Gastroesophageal sphincter (tissue), 4 donors: ENCODE measurements around the gene PRKAG2. TPM values are rescaled to one million over a fixed set of nuclear protein-coding genes. Genes with fewer than 3 reads are reported as not detected.

ENCODE experiments used
- ATAC-seq: fragments of 150-250 bp; one replicate; pipeline ENCODE4 v1.9.1; 2016; ENCODE audit warnings: mild to moderate bottlenecking, moderate library complexity
- H3K27ac ChIP-seq, 4 donors: fragments of 200-600 bp; sonication (generic) in 3 of 4; 1 replicate in 3 of 4; 2 replicates in 1 of 4; pipeline ENCODE4 v1.5.1; 2016 to 2019
- H3K27me3 ChIP-seq: fragments of 200-600 bp; sonication (generic); one replicate; pipeline ENCODE4 v1.5.1; 2019
- H3K36me3 ChIP-seq, 2 donors: fragments of 200-600 bp; sonication (generic); one replicate each; pipeline ENCODE4 v1.5.1; 2019; ENCODE audit warnings: control low read depth in 1 of 2
- H3K4me1 ChIP-seq, 3 donors: fragments of 200-600 bp; sonication (generic); 1 replicate in 2 of 3; 2 replicates in 1 of 3; pipeline ENCODE4 v1.5.1; 2016 to 2019; ENCODE audit warnings: control low read depth in 2 of 3
- H3K4me3 ChIP-seq, 2 donors: fragments of 200-600 bp; sonication (generic); one replicate each; pipeline ENCODE4 v1.5.1; 2019; ENCODE audit warnings: mild to moderate bottlenecking in 1 of 2, moderate library complexity in 1 of 2
- H3K9me3 ChIP-seq, 3 donors: fragments of 200-600 bp; sonication (generic); one replicate each; pipeline ENCODE4 v1.5.1; 2017 to 2019; ENCODE audit warnings: control low read depth in 2 of 3
- CTCF ChIP-seq, 4 experiments: fragments of 200-600 bp in 2 of 4; fragments of 450-650 bp in 2 of 4; sonication (generic) in 1 of 4; IDR thresholded peaks; one replicate each; pipeline ENCODE4 v1.5.1; 2017 to 2019; ENCODE audit warnings: antibody characterized with exemption in 4 of 4, mild to moderate bottlenecking in 2 of 4, moderate library complexity in 2 of 4
- EP300 ChIP-seq: sonication (generic); formaldehyde crosslinking; IDR thresholded peaks from one replicate; pipeline ENCODE4 v1.6.1; 2017; ENCODE audit warnings: antibody characterized with exemption, mild to moderate bottlenecking
- POLR2A ChIP-seq, 2 donors: fragments of 450-650 bp; IDR thresholded peaks; one replicate each; pipeline ENCODE4 v1.6.1; 2017; ENCODE audit warnings: antibody characterized with exemption in 2 of 2, mild to moderate bottlenecking in 2 of 2, moderate library complexity in 1 of 2
- POLR2AphosphoS5 ChIP-seq: sonication (generic); formaldehyde crosslinking; IDR thresholded peaks from one replicate; pipeline ENCODE4 v1.6.1; 2017; ENCODE audit warnings: antibody characterized with exemption
- WGBS, 2 donors: methylation state at CpG; one replicate each; pipeline ENCODE4 v1.1.5; 2018; ENCODE audit warnings: low coverage in 1 of 2; 5-methylcytosine and 5-hydroxymethylcytosine counted together
- total RNA-seq, 4 donors: library from RNA; depleted of rRNA; stranded (reverse); fragments of >200 nt; gene quantifications; one replicate each; pipeline ENCODE4 v1.1.0, GENCODE V29; 2016

Gene PRKAG2
- total RNA-seq, 4 donors from 2014 or later, result 48.9 to 89.0 (median 75.7) TPM

- H3K4me3 ChIP-seq, result no peak overlapping the region
- TF ChIP-seq CTCF (IDR thresholded peaks at IDR 0.05) (no peak), EP300 (no peak), POLR2AphosphoS5 (no peak), POLR2A (IDR thresholded peaks at IDR 0.05) (no peak)
- no peaks in the 10 kb centered on the region for H3K36me3 ChIP-seq
- WGBS, 2 donors, result 61% methylated on average over 13 of the region's 33 CpGs; no CpG with 5 or more reads in 1 of the 2 donors
- H3K9me3 ChIP-seq, result no peaks in the 10 kb centered on the region
- no peak for ATAC-seq
- H3K4me1 ChIP-seq, result peaks cover 0 to 20% (median 0%) of the 10 kb centered on the region in 3 donors
- no peak overlapping the region for H3K27ac ChIP-seq
- H3K27me3 ChIP-seq, result no peaks in the 10 kb centered on the region
Measured at GRCh38 chr7:151744656-151745638, 132.0 kb downstream of the PRKAG2 start.

- Histone ChIP-seq H3K4me1 (peaks cover 0 to 20% (median 0%) of the 10 kb centered on the region in 3 donors), H3K9me3 (no peaks in the 10 kb centered on the region), H3K27ac (no peak overlapping the region), H3K27me3 (no peaks in the 10 kb centered on the region), H3K4me3 (no peak overlapping the region), H3K36me3 (no peaks in the 10 kb centered on the region)
- TF ChIP-seq POLR2AphosphoS5, result no peak
- TF ChIP-seq POLR2A (IDR thresholded peaks at IDR 0.05), result no peak
- TF ChIP-seq EP300, result no peak
- TF ChIP-seq CTCF (IDR thresholded peaks at IDR 0.05), result no peak
- 86 to 100% methylated on average over 3 to 18 of the region's 18 CpGs for WGBS, 2 donors
- peak; percentile 15 for ATAC-seq
Measured at GRCh38 chr7:151744051-151744580, 132.8 kb downstream of the PRKAG2 start.

- Histone ChIP-seq H3K36me3 (no peaks in the 10 kb centered on the region), H3K4me3 (no peak overlapping the region), H3K4me1 (peaks cover 0 to 20% (median 0%) of the 10 kb centered on the region in 3 donors), H3K27ac (no peak overlapping the region), H3K9me3 (no peaks in the 10 kb centered on the region), H3K27me3 (no peaks in the 10 kb centered on the region)
- TF ChIP-seq POLR2AphosphoS5, result peak; percentile 13
- TF ChIP-seq CTCF (IDR thresholded peaks at IDR 0.05), result no peak
- no peak for TF ChIP-seq EP300
- 54 to 60% methylated on average over 1 to 6 of the region's 10 CpGs for WGBS, 2 donors
- no peak for ATAC-seq
Measured at GRCh38 chr7:151743481-151743983, 133.4 kb downstream of the PRKAG2 start.

GRCh38 chr7:151742713-151743480 lies 134.0 kb downstream of the PRKAG2 start:
- no peaks in the 10 kb centered on the region for H3K9me3 ChIP-seq
- no peaks in the 10 kb centered on the region for H3K36me3 ChIP-seq
- no peak overlapping the region for H3K4me3 ChIP-seq
- peaks cover 0 to 20% (median 0%) of the 10 kb centered on the region in 3 donors for H3K4me1 ChIP-seq
- 37 to 57% methylated on average over 2 to 13 of the region's 18 CpGs for WGBS, 2 donors
- H3K27me3 ChIP-seq, result no peaks in the 10 kb centered on the region
- TF ChIP-seq EP300 (no peak), CTCF (IDR thresholded peaks at IDR 0.05) (no peak), POLR2A (IDR thresholded peaks at IDR 0.05) (no peak), POLR2AphosphoS5 (no peak)
- ATAC-seq, result no peak
- no peak overlapping the region for H3K27ac ChIP-seq
